ACHN (cell line): ENCODE results near the gene SSTR3.
"Not testable (repeated sequence)": the region's sequence is repeated elsewhere in the genome, so short reads cannot be mapped to it uniquely, and the experiment has no call there.

Experiments used
- DNase-seq: peaks from one replicate; pipeline ENCODE4 v3.0.0-alpha.2; 2015
- in situ Hi-C: cut with HindIII; loops from 2 replicates; pipeline ENCODE4 v1.10.0; 2017; ENCODE audit warnings: low sequenced_read_pairs, low pct_ligation_motif_present, low pct_unique_long_range_greater_than_20kb

Gene SSTR3

DNA sequence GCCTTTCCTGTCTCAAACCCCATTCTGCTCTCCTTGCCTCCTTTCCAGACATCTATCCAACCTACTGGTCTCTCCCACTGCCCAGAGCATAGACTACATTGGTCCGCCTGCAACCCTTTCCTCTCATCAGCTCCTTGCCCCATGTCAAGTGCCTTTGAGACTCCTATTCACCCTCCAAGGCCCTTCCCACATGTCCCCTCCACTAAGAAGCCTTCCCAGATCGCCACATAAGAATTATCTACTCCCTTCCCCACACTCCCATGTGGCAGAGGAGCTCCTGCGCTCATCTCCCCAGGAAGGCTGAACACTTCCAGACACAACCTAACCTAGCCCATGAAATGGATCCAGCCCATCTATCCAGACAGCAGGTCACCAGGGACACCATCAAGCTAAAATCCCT lies 34.5 kb downstream of the SSTR3 start:
- no peak for DNase-seq
- in situ Hi-C loops: no loop called here

DNA sequence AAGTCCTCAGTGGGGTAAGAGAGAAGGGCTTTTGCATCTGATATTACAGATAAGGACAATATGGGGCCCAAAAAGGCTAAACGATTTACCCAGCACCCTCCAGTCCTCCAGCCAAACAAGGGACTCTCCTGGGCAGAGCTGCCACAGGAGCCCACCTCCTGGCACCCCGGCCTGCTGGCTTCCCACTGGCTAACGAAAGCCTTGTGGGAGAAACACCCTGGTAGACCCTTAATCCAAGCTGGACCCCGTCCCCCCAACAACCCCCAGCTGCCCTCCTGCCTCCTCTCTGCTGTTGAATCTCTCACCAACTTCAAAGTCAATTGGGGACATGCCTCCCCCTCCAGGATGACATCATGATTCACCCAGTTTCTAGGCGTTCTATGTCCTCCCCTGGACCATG lies 35.1 kb downstream of the SSTR3 start:
- in situ Hi-C loops: no loop called here

DNA sequence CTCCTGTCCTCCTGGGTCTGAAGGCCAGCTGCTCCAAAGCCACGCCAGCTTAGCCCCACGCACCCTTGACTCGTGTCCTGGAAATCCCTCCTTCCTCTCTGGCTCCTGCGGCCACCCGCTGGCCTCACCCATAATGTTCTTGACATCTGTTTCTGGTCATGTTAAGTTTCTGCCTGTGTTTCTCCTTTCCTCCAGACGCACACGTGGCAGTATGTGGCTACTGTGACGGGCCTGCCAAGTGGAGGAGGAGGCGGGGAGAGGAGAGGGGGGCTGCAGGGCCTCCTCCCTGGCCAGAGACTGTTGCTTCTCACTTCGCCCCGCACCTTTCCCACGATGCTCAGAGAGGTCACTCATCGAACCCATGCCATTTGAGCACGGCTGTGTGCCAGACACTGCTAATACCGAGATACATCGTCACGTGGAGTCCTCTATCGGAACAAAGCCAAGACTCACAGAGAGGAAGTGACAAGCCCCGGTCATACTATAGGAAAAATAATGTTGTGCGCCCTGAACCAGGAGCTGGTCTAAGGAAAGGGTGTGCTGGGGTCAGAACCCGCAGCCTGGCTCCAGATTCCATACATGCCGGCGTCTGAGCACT lies 35.7 kb downstream of the SSTR3 start:
- no peak for DNase-seq
- in situ Hi-C loops: no loop called here

More for the DNA sequence above, 35.1 kb downstream of the SSTR3 start:
- DNase-seq: no peak

GRCh38 chr22:37175414-37176281 lies 36.6 kb downstream of the SSTR3 start:
- no peak for DNase-seq
- in situ Hi-C loops: no loop called here

GRCh38 chr22:37174964-37175363 lies 37.3 kb downstream of the SSTR3 start:
- in situ Hi-C loops: no loop called here
- no peak for DNase-seq

DNA sequence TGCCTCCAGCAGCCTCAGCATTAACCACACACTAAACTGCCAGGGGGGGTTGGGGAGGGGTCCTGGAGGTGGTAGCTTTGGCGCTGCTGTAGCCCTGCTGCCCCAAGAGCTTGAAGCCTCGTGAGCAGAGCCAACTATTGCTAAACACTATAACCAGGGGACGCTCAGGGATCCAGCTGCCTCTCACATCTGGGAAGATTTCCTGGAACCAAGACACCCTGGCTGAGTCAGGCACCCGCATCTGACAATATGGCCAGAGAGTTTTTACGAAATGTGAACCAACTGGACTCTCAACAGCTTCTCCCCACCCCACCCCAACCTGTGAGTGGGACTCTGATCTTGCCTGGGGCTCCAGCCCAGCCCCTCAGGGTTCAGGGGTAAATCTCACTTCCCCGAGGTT lies 38.6 kb downstream of the SSTR3 start:
- in situ Hi-C loops: no loop called here
- DNase-seq: no peak

DNA sequence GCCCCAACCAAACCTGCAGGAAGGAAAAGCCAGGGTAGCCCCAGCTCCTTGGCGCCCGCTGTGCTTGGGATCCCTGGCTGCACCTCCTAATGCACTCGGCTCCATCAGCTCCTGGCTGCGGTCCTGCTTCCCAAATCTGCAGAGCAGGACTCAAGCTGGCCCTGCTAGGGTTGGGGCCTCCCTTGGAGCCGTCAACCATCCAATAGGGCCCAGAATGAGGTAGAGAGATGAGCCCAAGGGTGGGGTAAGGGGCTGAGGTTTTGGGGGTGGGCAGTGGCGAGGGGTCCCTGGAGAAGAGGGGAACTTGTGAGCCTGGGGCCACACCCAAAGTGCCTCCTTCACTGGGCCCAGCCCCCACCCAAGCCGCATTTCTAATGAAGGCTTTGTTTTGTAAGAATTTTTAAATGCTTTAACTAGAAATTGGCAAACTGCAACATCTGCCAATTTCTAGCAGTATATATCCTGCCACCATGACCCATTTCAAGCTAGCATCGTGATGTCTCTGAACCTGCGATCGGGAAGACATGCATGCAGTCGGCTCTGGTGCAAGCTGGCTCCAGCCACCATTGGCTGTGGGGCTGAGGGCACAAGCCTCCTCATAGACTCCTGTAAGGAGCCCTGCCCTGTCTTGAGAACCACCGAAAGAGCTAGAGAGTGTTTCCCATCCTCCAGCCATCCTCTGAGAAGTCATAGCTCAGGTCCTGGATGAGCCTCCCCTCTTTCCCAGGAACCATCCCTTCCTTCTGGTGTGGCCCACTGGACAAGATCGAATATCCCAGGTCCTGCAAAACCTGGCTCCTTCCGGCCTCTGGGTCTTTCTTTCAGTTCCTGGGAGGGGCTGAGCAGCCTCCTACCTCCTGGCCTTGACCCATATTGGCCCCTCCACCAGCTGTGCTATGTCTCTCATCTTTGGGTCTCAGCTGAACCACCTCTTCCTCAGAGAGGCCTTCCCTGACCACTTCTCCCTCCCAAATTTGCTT lies 39.7 kb downstream of the SSTR3 start:
- in situ Hi-C loops: no loop called here
- no peak for DNase-seq

- DNase-seq: no peak
- in situ Hi-C loops: no loop called here
These were observed 40.6 kb downstream of the SSTR3 start for GRCh38 chr22:37171662-37172061.

- DNase-seq, in situ Hi-C loops: not testable (repeated sequence)
These were observed 41.4 kb downstream of the SSTR3 start for GRCh38 chr22:37170689-37171405.

DNA sequence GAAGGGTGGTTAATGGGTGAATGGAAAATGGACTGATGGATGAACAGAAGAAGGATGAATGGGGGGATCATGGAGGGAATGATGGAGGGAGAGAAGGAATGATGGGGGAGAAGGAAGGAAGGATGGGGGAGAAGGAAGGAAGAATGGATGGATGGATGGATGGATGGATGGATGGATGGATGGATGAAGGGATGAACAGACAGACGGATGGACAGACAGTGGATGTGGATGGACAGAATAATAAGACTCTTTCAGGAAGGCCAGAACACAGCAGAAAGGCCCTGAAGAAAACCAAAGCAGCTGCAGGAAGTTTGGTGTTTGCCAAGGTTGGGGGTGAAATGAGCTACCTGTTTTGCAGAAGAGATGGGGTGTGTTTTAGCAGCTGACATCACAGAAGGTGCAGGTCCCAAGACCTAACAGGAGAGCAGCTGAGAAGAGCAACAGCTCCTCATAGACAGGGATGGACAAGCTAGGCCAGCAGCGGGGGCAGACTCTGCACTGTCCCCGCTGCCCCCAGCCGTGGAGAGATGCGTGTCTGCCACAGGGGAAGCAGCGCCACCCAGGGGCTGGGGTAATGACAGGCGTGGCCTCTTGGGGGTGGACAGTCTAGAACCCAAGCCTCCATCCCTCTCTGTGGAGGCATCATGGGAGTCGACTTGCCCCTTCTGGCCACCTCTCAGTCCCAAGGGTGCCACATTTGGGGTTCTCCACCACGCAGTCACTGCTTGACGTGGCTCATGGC lies 42.2 kb downstream of the SSTR3 start:
- in situ Hi-C loops: no loop called here
- DNase-seq: no peak

- in situ Hi-C loops: no loop called here
- DNase-seq: no peak
These were observed 42.9 kb downstream of the SSTR3 start for GRCh38 chr22:37169406-37169805.

- in situ Hi-C loops: no loop called here
These were observed 44.2 kb downstream of the SSTR3 start for GRCh38 chr22:37167981-37168647.

GRCh38 chr22:37167176-37167980 lies 44.9 kb downstream of the SSTR3 start:
- DNase-seq: no peak
- in situ Hi-C loops: no loop called here

More at GRCh38 chr22:37167981-37168647, 44.2 kb downstream of the SSTR3 start:
- no peak for DNase-seq

GRCh38 chr22:37166675-37167066 lies 45.6 kb downstream of the SSTR3 start:
- in situ Hi-C loops: no loop called here
- DNase-seq: peak; percentile 73

DNA sequence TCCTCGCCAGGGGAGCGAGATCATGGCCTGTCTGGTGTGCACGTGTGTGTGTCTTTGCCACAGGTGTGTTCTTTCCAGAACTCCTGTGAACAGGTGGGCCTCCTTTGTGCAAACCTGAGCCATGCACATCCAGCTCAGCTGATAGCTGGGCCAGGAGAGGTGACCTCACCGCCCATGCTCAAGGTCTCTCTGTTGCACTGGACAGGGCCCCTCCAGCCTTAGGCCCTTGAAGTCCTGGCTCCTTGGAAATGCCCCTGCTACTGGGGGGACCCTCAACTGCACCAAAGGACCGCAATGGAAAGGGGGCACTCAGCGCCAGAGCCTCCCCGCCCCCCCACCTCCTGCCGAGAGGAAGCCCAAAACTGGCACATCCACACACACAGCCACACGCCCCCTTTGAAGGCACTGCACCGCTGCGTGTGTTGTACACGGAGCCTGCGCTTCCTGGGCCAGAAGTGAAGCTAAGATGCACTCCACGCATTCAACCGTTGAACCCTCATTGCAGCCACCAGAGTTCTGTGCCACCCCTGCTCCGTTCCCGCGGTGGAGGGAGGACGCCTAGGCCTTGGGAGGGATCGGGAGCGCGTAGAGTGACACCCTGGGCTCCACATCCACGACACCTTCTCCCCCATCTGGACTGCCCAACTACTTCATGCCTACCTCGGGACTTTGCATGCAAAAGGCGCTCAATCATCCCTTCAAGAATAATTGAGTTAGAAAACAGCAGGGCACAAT lies 46.2 kb downstream of the SSTR3 start:
- in situ Hi-C loops: no loop called here
- DNase-seq: no peak

GRCh38 chr22:37165066-37165465 lies 47.2 kb downstream of the SSTR3 start:
- in situ Hi-C loops: no loop called here
- no peak for DNase-seq
